HG03354 (cell line): ENCODE data around the gene MDFI.

ENCODE experiments used
- ATAC-seq: cut with Tn5 transposase; IDR thresholded peaks from one replicate; pipeline ENCODE4 v1.9.1; 2021; ENCODE audit warnings: mild to moderate bottlenecking; ENCODE audit not compliant: unreplicated experiment, poor library complexity, severe bottlenecking

The MDFI gene

DNA sequence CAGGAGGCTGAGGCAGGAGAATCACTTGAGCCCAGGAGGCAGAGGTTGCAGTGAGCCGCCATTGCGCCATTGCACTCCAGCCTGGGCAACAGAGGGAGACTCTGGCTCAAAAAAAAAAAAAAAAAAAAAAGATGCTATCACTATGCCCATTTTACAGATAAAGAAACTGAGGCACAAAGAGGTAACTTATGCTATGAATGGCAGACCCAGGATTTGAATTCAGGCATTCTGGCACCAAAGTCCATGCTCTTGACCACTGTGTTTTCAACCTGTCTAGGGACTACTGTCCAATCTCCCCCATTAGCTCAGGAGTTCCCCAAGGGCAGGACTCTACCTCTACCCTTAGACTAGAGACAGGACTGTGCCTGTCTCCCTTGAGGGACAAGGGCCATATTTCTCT, 9.1 kb upstream of the MDFI start:
- no peak for ATAC-seq

DNA sequence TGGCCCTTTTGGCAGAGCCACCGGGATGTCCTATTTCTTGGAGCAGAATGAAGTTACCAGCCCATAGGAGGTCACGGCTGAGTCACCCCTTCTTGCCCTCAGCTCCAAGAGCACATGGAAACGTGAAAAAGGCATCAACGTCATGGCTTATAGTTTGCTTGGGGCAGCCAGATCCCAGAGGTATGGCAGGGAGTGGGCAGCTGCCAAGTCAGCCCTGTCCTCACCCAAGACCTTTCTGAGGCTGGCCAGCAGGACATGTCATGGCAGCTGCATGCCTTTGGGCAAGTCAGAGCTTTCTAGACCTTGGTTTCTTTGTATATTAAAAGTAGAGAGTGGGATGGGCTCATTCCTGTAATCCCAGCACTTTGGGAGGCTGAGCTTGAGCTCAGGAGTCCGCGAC, 8.2 kb upstream of the MDFI start:
- no peak for ATAC-seq

- ATAC-seq = no peak
Measured at GRCh38 chr6:41630946-41631345, 7.3 kb upstream of the MDFI start.

GRCh38 chr6:41633056-41633634, 5.1 kb upstream of the MDFI start:
- ATAC-seq = no peak

- ATAC-seq = no peak
Measured at GRCh38 chr6:41634657-41635056, 3.6 kb upstream of the MDFI start.

DNA sequence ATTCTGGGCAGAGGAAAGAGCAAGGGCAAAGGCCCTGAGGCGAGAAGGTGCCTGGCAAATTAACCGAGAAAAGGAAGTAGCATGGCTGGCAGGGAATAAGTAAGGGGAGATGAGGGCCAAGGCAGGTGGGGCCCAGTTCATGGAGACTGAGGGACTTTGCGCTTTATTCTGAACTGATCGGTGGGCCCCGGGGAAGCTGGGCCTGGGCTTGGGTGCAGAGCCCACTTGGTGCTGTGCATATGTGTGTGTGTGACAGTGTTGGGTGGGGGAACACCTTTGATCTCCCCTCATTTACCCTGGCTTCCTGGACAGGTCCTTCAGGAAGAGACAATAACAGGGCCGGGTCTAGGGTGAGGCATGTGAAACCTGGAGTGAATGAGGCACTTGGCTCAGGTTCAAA, 2.9 kb upstream of the MDFI start:
- no peak for ATAC-seq

DNA sequence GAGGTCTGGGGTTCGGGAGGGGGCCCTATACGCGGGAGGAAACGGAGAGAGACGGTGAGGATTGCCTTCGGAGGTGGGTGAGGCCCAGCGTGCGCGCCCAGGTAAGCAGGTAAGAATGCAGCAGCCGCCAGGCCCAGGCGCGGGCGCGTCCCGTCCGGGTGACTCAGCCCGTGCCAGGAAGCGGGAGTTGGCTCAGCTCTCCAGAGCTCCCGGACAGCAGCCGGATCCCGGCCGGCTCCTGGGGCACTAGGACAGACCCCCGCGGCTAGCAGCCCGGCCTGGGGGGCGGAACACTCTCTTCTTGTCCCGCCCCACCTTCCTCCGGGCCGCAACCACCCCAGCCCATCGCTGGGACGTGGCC, 1.5 kb upstream of the MDFI start:
- ATAC-seq = no peak

GRCh38 chr6:41637194-41638001, 870 bp upstream of the MDFI start:
- no peak for ATAC-seq

DNA sequence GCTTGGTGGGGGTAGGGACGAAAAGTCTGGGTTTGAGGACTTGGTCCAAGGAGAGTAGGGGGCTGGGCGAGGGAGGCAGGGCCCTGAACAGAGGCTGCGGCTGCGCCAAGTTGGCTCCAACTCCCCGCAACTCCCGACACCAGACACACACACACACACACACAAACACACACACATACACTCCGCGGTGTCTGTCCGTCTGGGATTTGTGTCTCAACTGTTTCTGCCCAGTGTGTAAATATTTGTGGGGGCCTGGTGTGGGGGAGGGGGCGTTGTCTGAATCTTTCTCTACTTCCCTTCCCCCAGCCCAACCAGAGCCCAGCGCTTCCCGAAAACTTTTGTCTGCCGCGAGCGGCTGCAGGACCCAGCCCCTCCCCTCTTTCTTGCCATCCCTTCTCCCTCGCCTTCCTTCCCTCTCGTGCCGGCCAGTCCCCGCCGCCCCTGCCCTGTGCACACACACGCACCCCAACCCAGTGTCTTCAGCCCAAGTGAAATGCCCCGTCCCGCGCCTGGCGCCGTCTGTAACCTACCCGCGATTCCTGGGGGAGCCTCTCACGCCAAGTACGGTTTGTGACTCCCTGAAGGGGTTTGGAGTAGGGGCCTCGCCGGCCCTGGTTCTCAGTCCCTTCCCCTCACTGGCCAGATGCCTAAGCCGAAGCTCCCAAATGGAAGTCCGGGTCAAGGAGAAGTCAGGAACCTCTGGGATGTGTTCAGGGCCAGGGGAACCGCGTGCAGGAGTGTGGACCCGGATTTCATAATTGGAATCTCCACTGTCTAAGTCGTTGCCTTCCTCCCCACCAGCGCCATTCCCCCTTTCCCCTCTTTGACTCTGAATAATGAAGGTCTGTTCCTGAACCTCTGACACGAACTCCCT, 904 bp downstream of the MDFI start:
- ATAC-seq = no peak

DNA sequence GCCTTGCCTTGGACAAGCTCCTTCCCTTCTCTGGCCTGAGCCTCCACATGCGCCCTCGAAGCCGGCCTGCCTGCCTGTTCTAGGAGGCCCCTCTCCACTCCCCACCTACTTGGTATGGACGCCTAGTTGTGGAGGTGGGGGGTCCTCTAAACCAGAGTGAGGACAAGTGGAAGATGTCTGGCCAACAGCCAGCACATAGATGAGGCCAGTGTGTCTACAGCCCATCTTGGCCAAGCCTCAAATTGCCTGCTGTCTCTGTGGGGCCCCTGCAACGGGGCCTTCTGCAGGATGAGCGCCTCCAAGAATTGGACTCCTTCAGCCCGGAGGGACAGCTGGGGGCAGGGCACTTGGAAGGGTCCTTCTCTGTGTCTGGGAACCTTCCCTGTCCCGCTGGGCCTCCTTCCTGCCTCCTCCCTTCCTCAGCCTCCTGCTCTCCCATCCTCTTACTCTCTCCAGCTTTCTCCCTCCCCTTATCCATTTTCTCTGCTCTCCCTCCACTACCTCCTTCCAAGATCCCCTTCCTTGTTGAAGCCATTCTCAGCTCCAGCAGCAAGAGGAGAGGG, 1.6 kb downstream of the MDFI start:
- ATAC-seq = no peak

DNA sequence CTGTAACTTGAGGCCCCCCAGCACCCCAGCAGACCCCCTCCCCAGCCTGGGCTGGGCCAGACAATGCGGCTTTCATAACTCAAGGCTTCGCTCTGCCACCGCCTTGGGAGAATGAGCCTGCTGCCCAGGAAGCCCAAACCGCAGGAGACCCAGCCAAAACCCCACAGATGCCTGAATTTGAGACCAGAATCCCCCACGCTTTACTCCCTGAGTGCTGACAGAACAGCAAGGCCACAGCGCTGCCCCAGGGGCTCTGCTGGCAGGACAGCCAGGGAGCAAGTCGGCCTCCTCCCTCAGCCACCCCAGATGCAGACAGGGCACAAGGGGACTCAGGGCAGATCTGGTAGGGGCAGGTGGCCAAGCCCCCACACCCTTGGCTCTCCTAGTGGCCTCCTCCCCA, 2.2 kb downstream of the MDFI start:
- no peak for ATAC-seq

DNA sequence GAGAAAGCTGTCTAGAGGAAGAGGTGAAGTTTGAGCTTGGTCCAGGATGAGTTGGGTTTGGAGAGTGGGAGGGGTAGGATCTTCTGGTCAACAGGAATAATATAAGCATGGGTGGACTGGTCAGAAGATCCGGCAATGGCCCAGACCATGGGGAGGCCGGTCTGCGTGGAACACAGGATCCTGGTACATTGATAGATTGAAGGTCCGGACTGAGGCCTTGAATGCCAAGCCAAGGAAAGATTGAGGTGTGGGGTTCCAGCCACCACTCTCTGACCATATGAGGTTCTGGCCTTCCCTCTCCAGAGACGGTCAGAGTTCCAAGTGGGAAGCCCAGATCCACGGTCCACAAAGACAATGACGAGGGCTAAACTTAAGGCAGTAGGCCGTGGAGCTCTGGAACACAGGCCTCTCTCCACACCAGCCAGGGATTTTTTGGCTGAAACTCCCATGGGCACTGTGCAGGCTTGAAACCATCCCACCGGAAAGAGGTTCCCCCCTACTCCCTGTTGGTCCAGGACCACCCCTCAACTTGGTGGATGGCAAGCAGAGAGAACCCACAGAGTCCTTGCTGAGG, 3.2 kb downstream of the MDFI start:
- ATAC-seq = no peak

DNA sequence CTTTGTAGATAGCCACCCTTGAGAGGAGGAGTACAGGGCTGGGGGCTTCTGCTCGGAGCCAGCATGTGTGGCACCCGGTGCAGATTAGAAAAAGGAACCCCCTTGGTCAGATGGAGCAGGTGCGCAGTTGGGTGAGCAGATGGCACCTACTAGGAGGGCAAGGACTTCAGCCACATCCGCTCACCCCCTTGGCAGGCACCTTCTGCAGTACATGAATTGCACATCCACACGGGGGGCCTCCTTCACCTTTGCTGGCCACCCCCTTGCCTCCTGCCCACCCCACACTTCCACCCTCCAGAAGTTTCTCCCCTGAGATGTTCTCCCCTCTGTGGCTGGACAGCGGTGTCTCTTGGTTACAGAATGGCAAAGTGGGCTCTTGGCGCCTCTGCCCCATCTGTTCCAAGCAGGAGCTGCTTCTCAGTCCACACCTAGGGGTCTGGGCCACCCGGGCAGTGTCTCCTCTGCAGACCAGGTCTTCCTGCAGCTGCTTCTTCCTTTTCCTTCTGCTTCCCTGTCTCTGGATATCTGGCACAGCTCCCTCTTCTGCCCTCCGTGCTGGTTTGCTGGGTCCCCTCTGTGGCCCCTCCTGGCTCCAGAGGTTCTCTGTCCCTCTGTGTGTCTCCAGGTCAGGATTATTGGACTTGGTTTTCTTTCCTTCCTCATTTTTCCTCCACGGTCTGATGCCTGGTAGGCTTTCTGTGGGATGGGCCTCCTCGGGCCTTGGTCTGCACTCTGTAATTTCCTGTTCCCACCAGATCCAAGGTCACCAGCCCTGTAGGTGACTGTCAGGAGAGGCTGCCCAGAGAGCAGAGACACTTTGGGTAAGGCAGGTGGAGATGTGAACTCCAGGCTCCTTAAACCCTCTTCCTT, 4.1 kb downstream of the MDFI start:
- no peak for ATAC-seq

DNA sequence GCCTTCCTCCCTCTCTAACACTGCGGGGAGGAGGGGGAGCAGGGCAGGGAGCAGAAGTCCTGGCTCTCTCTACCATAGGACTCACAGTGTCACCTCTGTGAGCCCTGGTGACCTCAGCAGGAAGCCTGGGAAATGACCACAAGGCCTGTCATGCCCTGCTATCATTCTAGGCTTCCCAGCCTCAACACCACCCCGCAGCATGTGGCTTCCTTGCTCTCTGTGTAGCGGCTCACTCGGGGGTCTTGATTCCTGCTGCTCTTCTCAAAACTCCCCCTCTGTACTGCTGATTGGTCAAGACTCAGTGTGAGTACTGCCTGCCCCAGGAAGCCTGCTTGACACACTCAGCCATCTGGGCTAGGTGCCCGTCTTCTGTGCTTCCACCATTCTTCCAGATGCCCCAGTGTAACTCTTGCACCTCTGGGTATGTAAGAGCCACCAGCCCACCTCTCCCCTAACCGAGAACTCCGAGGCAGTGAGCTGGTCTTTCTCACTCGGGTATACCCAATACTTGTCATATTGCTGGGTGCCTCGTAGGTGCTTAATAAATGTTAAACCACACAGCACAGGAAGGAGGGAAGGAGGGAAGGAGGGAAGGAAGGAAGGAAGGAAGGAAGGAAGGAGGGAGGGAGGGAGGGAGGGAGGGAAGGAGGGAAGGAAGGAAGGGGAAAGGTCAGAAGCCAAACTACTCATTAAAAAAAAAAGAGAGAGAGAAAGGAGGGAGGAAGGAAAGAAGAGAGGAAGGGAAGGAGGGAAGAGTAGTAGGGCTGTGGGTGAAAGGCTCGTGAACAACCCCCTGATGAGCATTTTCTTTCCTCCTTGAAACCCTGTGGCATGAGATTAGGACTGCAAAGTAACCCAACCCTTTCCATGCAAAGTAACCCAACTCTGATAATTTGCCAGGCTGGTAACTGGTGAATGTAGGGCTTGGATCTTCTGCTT, 5.0 kb downstream of the MDFI start:
- ATAC-seq = no peak

DNA sequence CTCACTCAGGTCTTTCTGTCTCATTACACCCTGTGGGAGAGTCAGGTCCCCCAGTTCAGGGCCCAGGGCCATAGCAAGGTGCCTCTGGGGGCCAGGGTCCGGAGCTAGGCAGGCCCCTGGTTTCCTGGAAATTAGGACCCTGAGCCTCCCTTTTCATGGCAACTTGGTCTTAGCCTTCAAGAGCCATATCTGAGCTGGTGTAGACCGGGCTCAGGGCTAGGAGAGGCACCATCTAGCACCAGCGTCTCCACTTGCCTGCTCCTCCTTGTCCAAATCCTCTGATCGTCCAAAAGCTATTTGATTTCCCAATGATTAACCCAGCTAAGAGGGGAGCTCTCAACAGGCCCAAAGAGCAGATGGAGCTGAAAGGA, 5.6 kb downstream of the MDFI start:
- no peak for ATAC-seq

DNA sequence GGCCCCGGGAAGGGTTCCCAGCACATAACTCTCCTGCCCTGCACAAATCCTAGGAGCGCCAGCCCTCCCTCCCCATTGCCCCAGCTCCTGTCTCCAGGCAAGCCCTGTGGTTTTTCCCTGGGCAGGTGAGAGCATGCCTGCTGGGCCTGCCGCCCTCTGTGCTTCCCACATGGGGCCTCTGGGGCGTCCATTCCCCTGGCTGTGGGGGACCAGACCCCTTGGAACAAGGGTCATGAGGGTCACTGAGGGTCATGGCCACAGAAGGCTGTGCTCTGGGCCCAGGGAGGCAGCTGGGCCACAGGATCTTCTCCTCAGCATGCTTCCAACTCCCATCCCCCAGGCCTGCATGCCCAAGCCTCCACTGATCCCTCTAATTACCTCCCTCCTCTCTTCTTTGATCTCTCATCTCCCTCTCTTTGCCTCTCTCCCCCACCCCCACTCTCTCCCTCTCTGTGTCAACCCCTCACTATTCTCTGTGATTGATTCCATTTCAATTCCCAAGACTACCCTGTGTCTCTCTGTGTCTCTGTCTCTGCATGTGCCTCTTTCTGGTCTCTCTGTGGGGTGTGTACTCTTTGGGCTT, 6.1 kb downstream of the MDFI start:
- no peak for ATAC-seq

DNA sequence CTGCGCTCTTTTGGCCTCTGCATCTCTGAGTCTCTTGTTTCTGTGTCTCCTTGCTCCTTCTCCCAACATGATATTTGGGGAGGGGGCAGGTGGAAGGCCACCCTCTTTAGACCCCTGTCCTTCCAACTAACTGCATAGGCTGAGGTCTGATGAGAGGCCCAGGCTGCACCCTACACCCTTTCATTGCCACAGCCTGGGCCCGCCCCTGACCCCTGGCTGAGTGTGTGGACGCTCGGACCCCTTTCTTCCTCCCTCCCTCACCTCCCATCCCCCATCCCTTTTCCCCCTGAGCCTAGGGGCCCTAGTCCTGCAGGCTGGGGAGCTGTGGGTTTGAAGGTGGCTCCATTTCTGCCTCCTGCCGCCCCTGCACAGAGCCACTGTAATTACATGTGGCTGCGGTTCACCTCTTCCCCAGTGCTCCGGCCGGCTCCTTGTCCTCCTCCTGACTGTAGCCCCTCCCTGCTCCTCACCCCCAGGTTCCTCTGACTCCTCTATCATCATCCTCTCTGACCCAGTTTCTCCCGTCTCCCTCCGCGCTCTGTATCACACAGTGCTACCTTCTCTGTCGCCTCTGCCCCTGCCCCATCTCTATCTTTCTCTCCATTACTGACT, 6.8 kb downstream of the MDFI start:
- no peak for ATAC-seq
